IMR-90 (cell line): Measurements from ENCODE around the gene ADGRB3.
"Not testable (repeated sequence)": the region's sequence is repeated elsewhere in the genome, so short reads cannot be mapped to it uniquely, and the experiment has no call there.

Experiments
- BHLHE40 ChIP-seq: fragments of 150-350 bp; IDR thresholded peaks from 2 replicates; pipeline ENCODE4 v1.6.1; 2016; ENCODE audit warnings: mild to moderate bottlenecking, low read depth, low read length
- CEBPB ChIP-seq: IDR thresholded peaks from 2 replicates; pipeline ENCODE4 v1.6.1; 2012; ENCODE audit warnings: low read depth, low read length, improper control_type of control experiment
- MXI1 ChIP-seq: IDR thresholded peaks from 2 replicates; pipeline ENCODE4 v1.6.1; 2012; ENCODE audit warnings: low read depth, mild to moderate bottlenecking, low read length, moderate library complexity, borderline replicate concordance
- NFE2L2 ChIP-seq: fragments of 150-350 bp; IDR thresholded peaks from 2 replicates; pipeline ENCODE4 v1.6.1; 2016; ENCODE audit warnings: low read depth, mild to moderate bottlenecking, low read length
- POLR2A ChIP-seq: IDR thresholded peaks from 2 replicates; pipeline ENCODE4 v1.6.1; 2012; ENCODE audit warnings: mild to moderate bottlenecking, low read depth, low read length
- RAD21 ChIP-seq: IDR thresholded peaks from 2 replicates; pipeline ENCODE4 v1.6.1; 2012; ENCODE audit warnings: low read length, improper control_type of control experiment
- RCOR1 ChIP-seq: IDR thresholded peaks from 2 replicates; pipeline ENCODE4 v1.6.1; 2012; ENCODE audit warnings: mild to moderate bottlenecking, low read length, improper control_type of control experiment; ENCODE audit not compliant: insufficient replicate concordance
- RFX5 ChIP-seq: IDR thresholded peaks from 2 replicates; pipeline ENCODE4 v1.8.0; 2012; ENCODE audit warnings: low read depth, mild to moderate bottlenecking, low read length, moderate library complexity
- SMC3 ChIP-seq: fragments of 150-350 bp; IDR thresholded peaks from 2 replicates; pipeline ENCODE4 v1.6.1; 2016; ENCODE audit warnings: low read depth, mild to moderate bottlenecking, antibody characterized with exemption, low read length, moderate library complexity
- TF ChIP-seq, protein P1 (sequence below): conservative IDR thresholded peaks from 2 replicates; pipeline ENCODE4 v1.5.1; 2012; ENCODE audit warnings: mild to moderate bottlenecking, low read depth, low read length, improper control_type of control experiment
- TF ChIP-seq, protein P2 (sequence below): fragments of 150-350 bp; IDR thresholded peaks from 2 replicates; pipeline ENCODE4 v1.6.1; 2017; ENCODE audit warnings: mild to moderate bottlenecking, antibody characterized with exemption, low read length, low read depth

DNA sequence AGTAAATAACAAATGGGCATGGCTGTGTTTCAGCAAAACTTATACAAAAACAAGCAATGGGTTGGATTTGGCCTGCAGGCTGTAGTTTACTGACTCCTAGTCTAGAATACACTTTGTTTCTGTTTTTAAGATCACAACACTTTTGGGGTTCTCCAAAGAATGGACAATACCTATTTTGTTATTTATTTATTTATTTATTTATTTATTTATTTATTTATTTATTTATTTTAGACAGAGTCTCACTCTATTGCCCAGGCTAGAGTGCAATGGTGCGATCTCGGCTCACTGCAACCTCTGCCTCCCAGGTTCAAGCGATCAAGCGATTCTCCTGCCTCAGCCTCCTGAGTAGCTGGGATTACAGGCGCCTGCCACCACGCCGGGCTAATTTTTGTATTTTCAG lies 346.6 kb downstream of the ADGRB3 start:
- TF ChIP-seq, protein P1, sequence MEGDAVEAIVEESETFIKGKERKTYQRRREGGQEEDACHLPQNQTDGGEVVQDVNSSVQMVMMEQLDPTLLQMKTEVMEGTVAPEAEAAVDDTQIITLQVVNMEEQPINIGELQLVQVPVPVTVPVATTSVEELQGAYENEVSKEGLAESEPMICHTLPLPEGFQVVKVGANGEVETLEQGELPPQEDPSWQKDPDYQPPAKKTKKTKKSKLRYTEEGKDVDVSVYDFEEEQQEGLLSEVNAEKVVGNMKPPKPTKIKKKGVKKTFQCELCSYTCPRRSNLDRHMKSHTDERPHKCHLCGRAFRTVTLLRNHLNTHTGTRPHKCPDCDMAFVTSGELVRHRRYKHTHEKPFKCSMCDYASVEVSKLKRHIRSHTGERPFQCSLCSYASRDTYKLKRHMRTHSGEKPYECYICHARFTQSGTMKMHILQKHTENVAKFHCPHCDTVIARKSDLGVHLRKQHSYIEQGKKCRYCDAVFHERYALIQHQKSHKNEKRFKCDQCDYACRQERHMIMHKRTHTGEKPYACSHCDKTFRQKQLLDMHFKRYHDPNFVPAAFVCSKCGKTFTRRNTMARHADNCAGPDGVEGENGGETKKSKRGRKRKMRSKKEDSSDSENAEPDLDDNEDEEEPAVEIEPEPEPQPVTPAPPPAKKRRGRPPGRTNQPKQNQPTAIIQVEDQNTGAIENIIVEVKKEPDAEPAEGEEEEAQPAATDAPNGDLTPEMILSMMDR, result not testable (repeated sequence)
- not testable (repeated sequence) for TF ChIP-seq POLR2A, RAD21, BHLHE40, MXI1, CEBPB, RCOR1, RFX5, SMC3, NFE2L2
- TF ChIP-seq, protein P2, sequence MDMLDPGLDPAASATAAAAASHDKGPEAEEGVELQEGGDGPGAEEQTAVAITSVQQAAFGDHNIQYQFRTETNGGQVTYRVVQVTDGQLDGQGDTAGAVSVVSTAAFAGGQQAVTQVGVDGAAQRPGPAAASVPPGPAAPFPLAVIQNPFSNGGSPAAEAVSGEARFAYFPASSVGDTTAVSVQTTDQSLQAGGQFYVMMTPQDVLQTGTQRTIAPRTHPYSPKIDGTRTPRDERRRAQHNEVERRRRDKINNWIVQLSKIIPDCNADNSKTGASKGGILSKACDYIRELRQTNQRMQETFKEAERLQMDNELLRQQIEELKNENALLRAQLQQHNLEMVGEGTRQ, result not testable (repeated sequence)
